Body of pancreas (tissue), 4 donors: ENCODE results near the gene KIF26A. TPM values are rescaled to one million over a fixed set of nuclear protein-coding genes. Genes with fewer than 3 reads are reported as not detected.

Experiments
- ATAC-seq: fragments of 150-250 bp; one replicate; pipeline ENCODE4 v1.9.1; 2016
- DNase-seq, 4 donors: peaks; one replicate each; pipeline ENCODE4 v3.0.0-alpha.2; 2019
- H3K27ac ChIP-seq, 4 donors: fragments of 200-600 bp; sonication (generic); 1 replicate in 3 of 4; 2 replicates in 1 of 4; pipeline versions ENCODE4 v1.5.1 to v1.6.1; 2016 to 2019; ENCODE audit warnings: mild to moderate bottlenecking in 1 of 4, mixed read lengths in 1 of 4, moderate library complexity in 1 of 4
- H3K27me3 ChIP-seq, 2 donors: fragments of 200-600 bp; sonication (generic); one replicate each; pipeline ENCODE4 v1.6.0; 2016; ENCODE audit warnings: mild to moderate bottlenecking in 1 of 2
- H3K36me3 ChIP-seq, 2 donors: fragments of 200-600 bp; sonication (generic); replicated peaks in 1 of 2; 2 replicates each; pipeline ENCODE4 v1.5.1; 2016; ENCODE audit warnings: low read depth in 2 of 2; ENCODE audit not compliant: insufficient read depth in 1 of 2
- H3K4me1 ChIP-seq: fragments of 200-600 bp; sonication (generic); one replicate; pipeline ENCODE4 v1.6.0; 2016
- H3K4me3 ChIP-seq, 2 donors: fragments of 200-600 bp; sonication (generic); 1 replicate in 1 of 2; 2 replicates in 1 of 2; pipeline ENCODE4 v1.5.1; 2016 to 2019
- H3K9me3 ChIP-seq, 3 donors: fragments of 200-600 bp; sonication (generic); 1 replicate in 2 of 3; 2 replicates in 1 of 3; pipeline ENCODE4 v1.5.1; 2016
- CTCF ChIP-seq, 7 experiments: fragments of 450-650 bp in 4 of 7; fragments of 200-600 bp in 3 of 7; sonication (generic) in 3 of 7; IDR thresholded peaks; one replicate each; pipeline ENCODE4 v1.5.1; 2016 to 2019; ENCODE audit warnings: antibody characterized with exemption in 7 of 7
- POLR2A ChIP-seq, 3 donors: fragments of 450-650 bp; IDR thresholded peaks; one replicate each; pipeline ENCODE4 v1.6.1; 2016; ENCODE audit warnings: antibody characterized with exemption in 3 of 3, mild to moderate bottlenecking in 2 of 3
- WGBS, 2 donors: methylation state at CpG; one replicate each; pipeline ENCODE4 v1.1.5; 2017; 5-methylcytosine and 5-hydroxymethylcytosine counted together
- intact Hi-C: fragments of 100-400 bp; cut with DNase I; formaldehyde crosslinking; loops from one replicate; pipeline ENCODE4 v1.15.1; 2023
- total RNA-seq, 2 donors: library from RNA; depleted of rRNA; stranded (reverse); fragments of >200 nt; gene quantifications; one replicate each; pipeline ENCODE4 v1.1.0, GENCODE V29; 2016

The KIF26A gene
- total RNA-seq, 2 donors from 2014 or later = 14.8 to 17.1 TPM

GRCh38 chr14:104137297-104138097, 890 bp upstream of the KIF26A start:
- ATAC-seq = peak; percentile 82
- H3K4me1 ChIP-seq = peaks cover 47% of the 10 kb centered on the region
- H3K27me3 ChIP-seq = peaks cover 0 to 21% of the 10 kb centered on the region in 2 donors
- no peak overlapping the region for H3K27ac ChIP-seq
- no peaks in the 10 kb centered on the region for H3K36me3 ChIP-seq
- peak overlapping the region in 1 of 2 donors; percentile 22 for H3K4me3 ChIP-seq
- no peaks in the 10 kb centered on the region for H3K9me3 ChIP-seq
- WGBS, 2 donors = 1 to 11% methylated on average over 20 to 84 of the region's 88 CpGs
- DNase-seq = peak; percentile 42 to 73 (median 68)
- intact Hi-C loops = loop anchor here (5.0 kb wide), 2 partner anchors 425 to 500 kb away; no protein-coding TSS in a partner anchor
- TF ChIP-seq POLR2A (IDR thresholded peaks at IDR 0.05) = no peak
- peak; percentile 61 to 96 (median 89) for TF ChIP-seq CTCF (IDR thresholded peaks at IDR 0.05)

GRCh38 chr14:104138718-104139459, 502 bp downstream of the KIF26A start:
- Histone ChIP-seq H3K4me1 (peaks cover 47% of the 10 kb centered on the region), H3K36me3 (no peaks in the 10 kb centered on the region), H3K9me3 (no peaks in the 10 kb centered on the region), H3K4me3 (peak overlapping the region in 1 of 2 donors; percentile 22), H3K27ac (no peak overlapping the region), H3K27me3 (peaks cover 0 to 21% of the 10 kb centered on the region in 2 donors)
- TF ChIP-seq POLR2A (IDR thresholded peaks at IDR 0.05) (no peak), CTCF (IDR thresholded peaks at IDR 0.05) (no peak)
- no peak for ATAC-seq
- peak in 2 of 4 donors; percentile 8 to 17 for DNase-seq
- intact Hi-C loops = loop anchor here (5.0 kb wide), 2 partner anchors 423 to 498 kb away; no protein-coding TSS in a partner anchor
- WGBS, 2 donors = 3 to 14% methylated on average over 10 to 55 of the region's 73 CpGs

- TF ChIP-seq CTCF (IDR thresholded peaks at IDR 0.05) (no peak), POLR2A (IDR thresholded peaks at IDR 0.05) (no peak)
- intact Hi-C loops = loop anchor here (5.0 to 10.0 kb wide), 3 partner anchors 225 to 498 kb away; no protein-coding TSS in a partner anchor
- DNase-seq (peak in 2 of 4 donors; percentile 6 to 9), ATAC-seq (no peak)
- Histone ChIP-seq H3K9me3 (no peaks in the 10 kb centered on the region), H3K4me3 (no peak overlapping the region), H3K27me3 (peaks cover 0 to 21% of the 10 kb centered on the region in 2 donors), H3K4me1 (peaks cover 47% of the 10 kb centered on the region), H3K36me3 (no peaks in the 10 kb centered on the region), H3K27ac (no peak overlapping the region)
- WGBS, 2 donors = 16 to 58% methylated on average over 6 to 14 of the region's 14 CpGs
Measured at GRCh38 chr14:104139460-104140212, 1.2 kb downstream of the KIF26A start.

- H3K27me3 ChIP-seq = peaks cover 0 to 19% of the 10 kb centered on the region in 2 donors
- no peak overlapping the region for H3K4me3 ChIP-seq
- H3K36me3 ChIP-seq = no peaks in the 10 kb centered on the region
- DNase-seq = peak in 2 of 4 donors; percentile 4 to 11
- no peaks in the 10 kb centered on the region for H3K9me3 ChIP-seq
- peaks cover 46% of the 10 kb centered on the region for H3K4me1 ChIP-seq
- no peak overlapping the region for H3K27ac ChIP-seq
- TF ChIP-seq CTCF (IDR thresholded peaks at IDR 0.05) (no peak), POLR2A (IDR thresholded peaks at IDR 0.05) (no peak)
- intact Hi-C loops = loop anchor here (10.0 kb wide), 1 partner anchor 225 kb away; no protein-coding TSS in a partner anchor
- 89% methylated on average over 6 of the region's 6 CpGs; no CpG with 5 or more reads in 1 of the 2 donors for WGBS, 2 donors
- ATAC-seq = no peak
Measured at GRCh38 chr14:104140213-104140462, 1.8 kb downstream of the KIF26A start.
